OCI-LY1 (cell line): Measurements from ENCODE around the gene PEAR1.
A peak's percentile ranks its signal among the peaks of the same experiment; 100 is the strongest.

Source experiments
- CTCF ChIP-seq: fragments of 200-600 bp; sonication (generic), shearing (Covaris generic); IDR thresholded peaks from 2 replicates; pipeline ENCODE4 v1.5.1; 2017; ENCODE audit warnings: mild to moderate bottlenecking, antibody characterized with exemption, low read length, moderate library complexity, mixed read lengths
- EZH2 ChIP-seq: fragments of 200-600 bp; sonication (generic), shearing (Covaris generic); IDR thresholded peaks from 2 replicates; pipeline ENCODE4 v1.8.0; 2017; ENCODE audit warnings: borderline replicate concordance, mixed run types, mild to moderate bottlenecking, antibody characterized with exemption, low read length, moderate library complexity, mixed read lengths

GRCh38 chr1:156910309-156910782 lies 16.8 kb downstream of the PEAR1 start:
- TF ChIP-seq CTCF: peak; percentile 82
- TF ChIP-seq EZH2: no peak
